Esophagus muscularis mucosa (tissue), 4 donors: Measurements from ENCODE around the gene INPP5F.

Source experiments
- EP300 ChIP-seq: sonication (generic); formaldehyde crosslinking; IDR thresholded peaks from one replicate; pipeline ENCODE4 v1.6.1; 2017; ENCODE audit warnings: antibody characterized with exemption
- POLR2A ChIP-seq: fragments of 450-650 bp; IDR thresholded peaks from one replicate; pipeline ENCODE4 v1.6.1; 2017; ENCODE audit warnings: antibody characterized with exemption, moderate library complexity, mild to moderate bottlenecking, low read depth
- TF ChIP-seq, protein P1 (sequence below), 3 experiments: fragments of 200-600 bp in 2 of 3; fragments of 450-650 bp in 1 of 3; sonication (generic) in 2 of 3; IDR thresholded peaks; one replicate each; pipeline ENCODE4 v1.5.1; 2017 to 2019; ENCODE audit warnings: antibody characterized with exemption in 3 of 3, mild to moderate bottlenecking in 2 of 3, moderate library complexity in 1 of 3

DNA sequence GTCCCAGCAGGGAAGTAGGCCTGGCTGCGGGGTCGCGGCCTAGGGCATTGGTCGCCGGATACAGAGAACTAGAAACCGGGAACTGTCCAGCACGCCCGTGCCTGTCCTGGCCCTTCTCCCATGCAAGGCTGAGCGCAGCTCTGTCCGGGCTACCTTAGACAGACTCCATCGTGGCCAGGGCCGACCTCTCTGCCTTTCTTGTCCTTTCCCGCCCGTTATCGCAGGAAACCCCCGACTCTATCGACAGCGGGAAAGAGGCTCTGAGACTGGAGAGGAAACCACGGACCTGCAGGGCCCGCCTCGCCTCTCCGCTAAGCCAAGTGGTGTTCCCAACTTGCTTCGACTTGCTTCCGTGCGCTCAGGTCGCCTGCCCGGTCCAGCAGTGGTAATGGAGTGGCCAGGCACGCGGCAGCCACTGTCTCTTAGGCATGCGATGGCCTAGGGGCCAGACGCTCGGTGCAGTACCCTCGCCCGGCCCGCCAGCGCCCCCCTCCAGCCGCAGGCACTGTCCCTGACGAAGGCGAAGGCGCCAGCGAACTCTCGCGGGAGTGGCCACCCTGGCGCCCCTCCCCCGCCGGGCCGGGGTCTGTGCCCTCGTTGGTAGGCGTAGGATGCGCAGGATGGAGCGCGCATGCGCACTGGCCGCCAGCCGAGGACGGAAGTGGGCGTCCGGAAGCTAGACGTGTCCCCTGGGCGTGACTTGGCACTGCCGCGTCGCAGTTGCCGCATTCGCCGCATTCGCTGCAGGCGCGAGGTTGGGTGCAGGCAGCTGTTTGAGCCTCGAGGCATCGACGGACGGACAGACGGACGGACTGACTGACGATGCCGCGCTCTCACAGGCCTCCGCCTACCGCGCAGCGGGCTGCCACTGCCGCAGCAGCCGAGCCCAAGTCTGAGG lies 92.4 kb downstream of the INPP5F start:
- TF ChIP-seq, protein P1, sequence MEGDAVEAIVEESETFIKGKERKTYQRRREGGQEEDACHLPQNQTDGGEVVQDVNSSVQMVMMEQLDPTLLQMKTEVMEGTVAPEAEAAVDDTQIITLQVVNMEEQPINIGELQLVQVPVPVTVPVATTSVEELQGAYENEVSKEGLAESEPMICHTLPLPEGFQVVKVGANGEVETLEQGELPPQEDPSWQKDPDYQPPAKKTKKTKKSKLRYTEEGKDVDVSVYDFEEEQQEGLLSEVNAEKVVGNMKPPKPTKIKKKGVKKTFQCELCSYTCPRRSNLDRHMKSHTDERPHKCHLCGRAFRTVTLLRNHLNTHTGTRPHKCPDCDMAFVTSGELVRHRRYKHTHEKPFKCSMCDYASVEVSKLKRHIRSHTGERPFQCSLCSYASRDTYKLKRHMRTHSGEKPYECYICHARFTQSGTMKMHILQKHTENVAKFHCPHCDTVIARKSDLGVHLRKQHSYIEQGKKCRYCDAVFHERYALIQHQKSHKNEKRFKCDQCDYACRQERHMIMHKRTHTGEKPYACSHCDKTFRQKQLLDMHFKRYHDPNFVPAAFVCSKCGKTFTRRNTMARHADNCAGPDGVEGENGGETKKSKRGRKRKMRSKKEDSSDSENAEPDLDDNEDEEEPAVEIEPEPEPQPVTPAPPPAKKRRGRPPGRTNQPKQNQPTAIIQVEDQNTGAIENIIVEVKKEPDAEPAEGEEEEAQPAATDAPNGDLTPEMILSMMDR (IDR thresholded peaks at IDR 0.05) = peak in 1 of 3 experiments; percentile 5
- no peak for TF ChIP-seq POLR2A
- TF ChIP-seq EP300 = no peak
